HG03108 (cell line): ENCODE measurements around the gene PIGN.

Experiments
- ATAC-seq: cut with Tn5 transposase; IDR thresholded peaks from one replicate; pipeline ENCODE4 v1.9.1; 2021; ENCODE audit warnings: moderate library complexity; ENCODE audit not compliant: unreplicated experiment

Gene PIGN

GRCh38 chr18:62109676-62110075 is 77.2 kb downstream of the PIGN start:
- ATAC-seq, result no peak

GRCh38 chr18:62107881-62108280 is 79.0 kb downstream of the PIGN start:
- no peak for ATAC-seq

- no peak for ATAC-seq
Measured at GRCh38 chr18:62106271-62106670, 80.6 kb downstream of the PIGN start.

- ATAC-seq, result no peak
Measured at GRCh38 chr18:62105376-62105775, 81.5 kb downstream of the PIGN start.

- ATAC-seq, result no peak
Measured at GRCh38 chr18:62102221-62102620, 84.6 kb downstream of the PIGN start.

- ATAC-seq, result no peak
Measured at GRCh38 chr18:62101321-62101721, 85.5 kb downstream of the PIGN start.

- no peak for ATAC-seq
Measured at GRCh38 chr18:62098960-62099359, 87.9 kb downstream of the PIGN start.

GRCh38 chr18:62097698-62098097 is 89.2 kb downstream of the PIGN start:
- no peak for ATAC-seq

GRCh38 chr18:62091487-62092120 is 95.3 kb downstream of the PIGN start:
- no peak for ATAC-seq

- no peak for ATAC-seq
Measured at GRCh38 chr18:62089174-62089573, 97.7 kb downstream of the PIGN start.

GRCh38 chr18:62088156-62088555 is 98.7 kb downstream of the PIGN start:
- ATAC-seq, result no peak

GRCh38 chr18:62085756-62086155 is 101.1 kb downstream of the PIGN start:
- ATAC-seq, result no peak

GRCh38 chr18:62081761-62082294 is 105.0 kb downstream of the PIGN start:
- no peak for ATAC-seq

GRCh38 chr18:62081248-62081647 is 105.6 kb downstream of the PIGN start:
- no peak for ATAC-seq

GRCh38 chr18:62080172-62080900 is 106.5 kb downstream of the PIGN start:
- no peak for ATAC-seq

- ATAC-seq, result no peak
Measured at GRCh38 chr18:62073461-62074281, 113.2 kb downstream of the PIGN start.

GRCh38 chr18:62072370-62072769 is 114.5 kb downstream of the PIGN start:
- ATAC-seq, result no peak

GRCh38 chr18:62071071-62071470 is 115.8 kb downstream of the PIGN start:
- ATAC-seq, result no peak

GRCh38 chr18:62070302-62070701 is 116.6 kb downstream of the PIGN start:
- no peak for ATAC-seq

- no peak for ATAC-seq
Measured at GRCh38 chr18:62069556-62069955, 117.3 kb downstream of the PIGN start.

GRCh38 chr18:62066102-62066818 is 120.6 kb downstream of the PIGN start:
- ATAC-seq, result no peak
